GM12878 (cell line): Measurements from ENCODE around the gene LMO2. TPM values are rescaled to one million over a fixed set of nuclear protein-coding genes. Genes with fewer than 3 reads are reported as not detected.

Experiments
- ATAC-seq: fragments of 200-7000 bp; cut with Tn5 transposase; 3 replicates; pipeline ENCODE4 v1.9.1; 2020; ENCODE audit warnings: mild to moderate bottlenecking, moderate library complexity
- BruUV-seq: library from RNA; stranded (reverse); fragments of 400-500 nt; replicated peaks from 2 replicates; lab custom pipeline; 2021; lab: Mats Ljungman, UMichigan
- CTCF ChIA-PET: fragments of 300-600 bp; sonication (Branson Sonifier 250); formaldehyde crosslinking; extraction: SDS; loops from one replicate; lab custom pipeline; 2021; ENCODE audit warnings: inconsistent platforms; lab: Yijun Ruan, JAX
- POLR2A ChIA-PET: fragments of 350-600 bp; formaldehyde crosslinking; extraction: SDS; loops from one replicate; lab custom pipeline; 2021; ENCODE audit warnings: inconsistent platforms; lab: Charles Lee
- RAD21 ChIA-PET: fragments of 300-600 bp; sonication (Branson Sonifier 250); formaldehyde crosslinking; loops from one replicate; lab custom pipeline; 2023; ENCODE audit warnings: antibody characterized with exemption; ENCODE audit not compliant: unreplicated experiment; lab: Charles Lee
- SMC1A ChIA-PET: fragments of 300-600 bp; sonication (Branson Sonifier 250); formaldehyde crosslinking; loops from one replicate; lab custom pipeline; 2023; ENCODE audit not compliant: unreplicated experiment, uncharacterized antibody; lab: Charles Lee
- DNase-seq: peaks from one replicate; pipeline ENCODE4 v3.0.0-alpha.2; 2011; ENCODE audit warnings: low read depth, low spot score
- FAIRE-seq: peaks from 3 replicates; lab custom pipeline; 2011; peaks lifted over from hg19 to GRCh38; lab: Jason Lieb, UNC
- H2AFZ ChIP-seq: 2 replicates; pipeline ENCODE4 v1.6.0; 2011; ENCODE audit warnings: low read depth, low read length, control low read depth; ENCODE audit not compliant: control insufficient read depth
- H3K27ac ChIP-seq: 2 replicates; pipeline ENCODE4 v1.5.1; 2011; ENCODE audit warnings: control low read depth; ENCODE audit not compliant: control insufficient read depth, insufficient read depth
- H3K27me3 ChIP-seq, 2 experiments: replicated peaks in 1 of 2; 2 replicates each; pipeline versions ENCODE4 v1.6.0 to v1.6.1; 2011; ENCODE audit warnings: low read length in 1 of 2; ENCODE audit not compliant: control insufficient read depth in 2 of 2, insufficient read depth in 2 of 2
- H3K36me3 ChIP-seq, 2 experiments: 2 replicates each; pipeline ENCODE4 v1.5.1; 2011; ENCODE audit warnings: low read length in 1 of 2; ENCODE audit not compliant: control insufficient read depth in 2 of 2, insufficient read depth in 2 of 2
- H3K4me1 ChIP-seq: 2 replicates; pipeline ENCODE4 v1.6.1; 2011; ENCODE audit warnings: mild to moderate bottlenecking, low read length, moderate library complexity, mixed read lengths; ENCODE audit not compliant: control insufficient read depth, insufficient read depth
- H3K4me2 ChIP-seq: 2 replicates; pipeline ENCODE4 v1.6.0; 2011; ENCODE audit warnings: control low read depth; ENCODE audit not compliant: control insufficient read depth, insufficient read depth
- H3K4me3 ChIP-seq: fragments of 200-600 bp; sonication (generic); 2 replicates; pipeline ENCODE4 v1.5.1; 2016
- H3K79me2 ChIP-seq: 2 replicates; pipeline ENCODE4 v1.6.0; 2011; ENCODE audit warnings: low read length; ENCODE audit not compliant: control insufficient read depth, insufficient read depth
- H3K9ac ChIP-seq: 2 replicates; pipeline ENCODE4 v1.8.0; 2011; ENCODE audit warnings: low read length, control low read depth, mixed read lengths; ENCODE audit not compliant: control insufficient read depth, insufficient read depth
- H3K9me3 ChIP-seq: replicated peaks from 3 replicates; pipeline ENCODE4 v1.5.1; 2011; ENCODE audit warnings: mild to moderate bottlenecking, low read length; ENCODE audit not compliant: control insufficient read depth, insufficient read depth
- H4K20me1 ChIP-seq: 2 replicates; pipeline ENCODE4 v1.6.0; 2011; ENCODE audit not compliant: control insufficient read depth, insufficient read depth
- CBX5 ChIP-seq: sonication (generic); IDR thresholded peaks from 2 replicates; pipeline ENCODE4 v1.6.1; 2016; ENCODE audit warnings: low read depth, moderate library complexity, mild to moderate bottlenecking, inconsistent platforms
- CHD2 ChIP-seq: IDR thresholded peaks from 2 replicates; pipeline ENCODE4 v1.6.1; 2011; ENCODE audit warnings: low read depth, low read length, improper control_type of control experiment, borderline replicate concordance
- ESRRA ChIP-seq: IDR thresholded peaks from 2 replicates; pipeline ENCODE4 v1.6.1; 2012; ENCODE audit warnings: mild to moderate bottlenecking, low read length, improper control_type of control experiment
- ETV6 ChIP-seq, 2 experiments: fragments of 450-650 bp in 1 of 2; IDR thresholded peaks in 1 of 2; conservative IDR thresholded peaks in 1 of 2; 2 replicates each; pipeline ENCODE4 v1.6.1; 2014; ENCODE audit warnings: antibody characterized with exemption in 1 of 2, borderline replicate concordance in 1 of 2, low read depth in 1 of 2, mild to moderate bottlenecking in 1 of 2, moderate library complexity in 1 of 2
- NRF1 ChIP-seq: conservative IDR thresholded peaks from 2 replicates; pipeline ENCODE4 v1.6.1; 2011; ENCODE audit warnings: mild to moderate bottlenecking, low read depth, low read length, improper control_type of control experiment
- RCOR1 ChIP-seq: conservative IDR thresholded peaks from 2 replicates; pipeline ENCODE4 v1.6.1; 2012; ENCODE audit warnings: low read depth, low read length, improper control_type of control experiment
- RELA ChIP-seq: fragments of 450-650 bp; IDR thresholded peaks from 2 replicates; pipeline ENCODE4 v1.8.0; 2014; ENCODE audit warnings: borderline replicate concordance; ENCODE audit not compliant: partially characterized antibody
- SRF ChIP-seq, 2 experiments: IDR thresholded peaks; 2 replicates each; pipeline ENCODE4 v1.6.1; 2011; ENCODE audit warnings: low read depth in 2 of 2, low read length in 2 of 2, mild to moderate bottlenecking in 1 of 2, moderate library complexity in 1 of 2
- ZNF217 ChIP-seq: fragments of 450-650 bp; IDR thresholded peaks from 2 replicates; pipeline ENCODE4 v1.6.1; 2017; ENCODE audit warnings: antibody characterized with exemption, mild to moderate bottlenecking
- WGBS: methylation state at CpG from one replicate; pipeline ENCODE4 v1.1.6; 2016; ENCODE audit warnings: low lambda C conversion rate; ENCODE audit not compliant: insufficient replicate concordance, insufficient coverage; ENCODE audit errors: missing lambda C conversion rate; 5-methylcytosine and 5-hydroxymethylcytosine counted together
- in situ Hi-C: fragments of 300-500 bp; cut with MboI; formaldehyde crosslinking; loops from 9 replicates; pipeline ENCODE4 v1.14.3; 2018; ENCODE audit warnings: mixed read lengths
- intact Hi-C: fragments of 100-400 bp; cut with micrococcal nuclease; formaldehyde crosslinking; loops from one replicate; pipeline ENCODE4 v1.14.2; 2022; ENCODE audit not compliant: unreplicated experiment
- polyA plus RNA-seq, 11 experiments: library from polyadenylated mRNA; depleted of rRNA in 4 of 11; unstranded in 6 of 11; stranded (reverse) in 5 of 11; fragments of >200 nt; fragmentation: Nextera tagmentation in 4 of 11; fragmentation: Illumina TruSeq in 1 of 11; extraction: Ambion mirVana in 4 of 11; extraction: Trizol in 1 of 11; gene quantifications; 1 replicate in 1 of 11; 2 replicates in 10 of 11; pipeline versions ENCODE4 v1.2.1 to v1.2.3, GENCODE V29; 2011 to 2016; ENCODE audit warnings: inconsistent platforms in 2 of 11, missing spikeins in 2 of 11, low read depth in 1 of 11
- total RNA-seq, 4 experiments: library from RNA; depleted of rRNA in 3 of 4; stranded (reverse); fragments of >200 nt in 3 of 4; fragmentation: Illumina TruSeq in 1 of 4; extraction: Trizol in 1 of 4; gene quantifications; 2 replicates each; pipeline versions ENCODE4 v1.2.1 to v1.2.3, GENCODE V29; 2013 to 2021
- TF ChIP-seq, protein P1 (sequence below): fragments of 450-650 bp; IDR thresholded peaks from 2 replicates; pipeline ENCODE4 v1.6.1; 2017; ENCODE audit warnings: mild to moderate bottlenecking, moderate library complexity
- TF ChIP-seq, protein P2 (sequence below): fragments of 450-650 bp; IDR thresholded peaks from 2 replicates; pipeline ENCODE4 v1.6.1; 2017; ENCODE audit warnings: mild to moderate bottlenecking

The LMO2 gene
- total and polyA plus RNA-seq, 10 of the 15 experiments (the other 5 are each of a cell fraction or from before 2014, with no cell fraction given), result 0.29 to 1.9 (median 1.1) TPM; not detected in 1

DNA sequence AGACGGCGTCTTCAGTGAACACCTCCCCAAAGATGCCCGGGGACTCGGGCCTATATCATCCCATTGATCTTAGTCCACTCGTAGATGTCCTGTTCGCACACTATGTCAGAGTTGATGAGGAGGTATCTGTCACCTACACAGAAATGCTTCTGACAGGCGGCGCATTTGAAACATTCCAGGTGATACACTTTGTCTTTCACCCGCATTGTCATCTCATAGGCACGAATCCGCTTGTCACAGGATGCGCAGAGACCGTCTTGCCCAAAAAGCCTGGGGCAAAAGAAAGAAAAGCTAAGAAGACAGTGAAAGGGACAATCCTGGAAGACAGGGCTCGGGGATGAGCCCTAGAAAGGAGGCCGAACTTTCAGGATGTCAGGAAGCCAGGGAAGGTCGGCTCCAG lies 32.6 kb downstream of the LMO2 start:
- RAD21 ChIA-PET, result interaction anchor here (2.2 to 4.5 kb wide), 2 partner anchors 112 to 129 kb away, joined by 14 to 29 read pairs; no protein-coding TSS in a partner anchor
- H3K4me1 ChIP-seq, result no peaks in the 10 kb centered on the region
- H3K9ac ChIP-seq, result no peak overlapping the region
- 97% methylated on average over 16 of the region's 16 CpGs for WGBS
- H3K9me3 ChIP-seq, result no peaks in the 10 kb centered on the region
- peaks cover 0 to 2% of the 10 kb centered on the region in 2 experiments; a peak in 1 of 4 replicates for H3K27me3 ChIP-seq
- DNase-seq, result no peak
- FAIRE-seq, result no peak
- no peak overlapping the region for H3K4me3 ChIP-seq
- H3K36me3 ChIP-seq, result no peaks in the 10 kb centered on the region
- no peak for ATAC-seq
- TF ChIP-seq NRF1, result no peak
- TF ChIP-seq SRF (IDR thresholded peaks at IDR 0.05; ENCODE audit: low read depth in 2 of 2, low read length in 2 of 2), result no peak
- TF ChIP-seq, protein P1, sequence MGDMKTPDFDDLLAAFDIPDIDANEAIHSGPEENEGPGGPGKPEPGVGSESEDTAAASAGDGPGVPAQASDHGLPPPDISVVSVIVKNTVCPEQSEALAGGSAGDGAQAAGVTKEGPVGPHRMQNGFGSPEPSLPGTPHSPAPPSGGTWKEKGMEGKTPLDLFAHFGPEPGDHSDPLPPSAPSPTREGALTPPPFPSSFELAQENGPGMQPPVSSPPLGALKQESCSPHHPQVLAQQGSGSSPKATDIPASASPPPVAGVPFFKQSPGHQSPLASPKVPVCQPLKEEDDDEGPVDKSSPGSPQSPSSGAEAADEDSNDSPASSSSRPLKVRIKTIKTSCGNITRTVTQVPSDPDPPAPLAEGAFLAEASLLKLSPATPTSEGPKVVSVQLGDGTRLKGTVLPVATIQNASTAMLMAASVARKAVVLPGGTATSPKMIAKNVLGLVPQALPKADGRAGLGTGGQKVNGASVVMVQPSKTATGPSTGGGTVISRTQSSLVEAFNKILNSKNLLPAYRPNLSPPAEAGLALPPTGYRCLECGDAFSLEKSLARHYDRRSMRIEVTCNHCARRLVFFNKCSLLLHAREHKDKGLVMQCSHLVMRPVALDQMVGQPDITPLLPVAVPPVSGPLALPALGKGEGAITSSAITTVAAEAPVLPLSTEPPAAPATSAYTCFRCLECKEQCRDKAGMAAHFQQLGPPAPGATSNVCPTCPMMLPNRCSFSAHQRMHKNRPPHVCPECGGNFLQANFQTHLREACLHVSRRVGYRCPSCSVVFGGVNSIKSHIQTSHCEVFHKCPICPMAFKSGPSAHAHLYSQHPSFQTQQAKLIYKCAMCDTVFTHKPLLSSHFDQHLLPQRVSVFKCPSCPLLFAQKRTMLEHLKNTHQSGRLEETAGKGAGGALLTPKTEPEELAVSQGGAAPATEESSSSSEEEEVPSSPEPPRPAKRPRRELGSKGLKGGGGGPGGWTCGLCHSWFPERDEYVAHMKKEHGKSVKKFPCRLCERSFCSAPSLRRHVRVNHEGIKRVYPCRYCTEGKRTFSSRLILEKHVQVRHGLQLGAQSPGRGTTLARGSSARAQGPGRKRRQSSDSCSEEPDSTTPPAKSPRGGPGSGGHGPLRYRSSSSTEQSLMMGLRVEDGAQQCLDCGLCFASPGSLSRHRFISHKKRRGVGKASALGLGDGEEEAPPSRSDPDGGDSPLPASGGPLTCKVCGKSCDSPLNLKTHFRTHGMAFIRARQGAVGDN, result no peak
- TF ChIP-seq, protein P2, sequence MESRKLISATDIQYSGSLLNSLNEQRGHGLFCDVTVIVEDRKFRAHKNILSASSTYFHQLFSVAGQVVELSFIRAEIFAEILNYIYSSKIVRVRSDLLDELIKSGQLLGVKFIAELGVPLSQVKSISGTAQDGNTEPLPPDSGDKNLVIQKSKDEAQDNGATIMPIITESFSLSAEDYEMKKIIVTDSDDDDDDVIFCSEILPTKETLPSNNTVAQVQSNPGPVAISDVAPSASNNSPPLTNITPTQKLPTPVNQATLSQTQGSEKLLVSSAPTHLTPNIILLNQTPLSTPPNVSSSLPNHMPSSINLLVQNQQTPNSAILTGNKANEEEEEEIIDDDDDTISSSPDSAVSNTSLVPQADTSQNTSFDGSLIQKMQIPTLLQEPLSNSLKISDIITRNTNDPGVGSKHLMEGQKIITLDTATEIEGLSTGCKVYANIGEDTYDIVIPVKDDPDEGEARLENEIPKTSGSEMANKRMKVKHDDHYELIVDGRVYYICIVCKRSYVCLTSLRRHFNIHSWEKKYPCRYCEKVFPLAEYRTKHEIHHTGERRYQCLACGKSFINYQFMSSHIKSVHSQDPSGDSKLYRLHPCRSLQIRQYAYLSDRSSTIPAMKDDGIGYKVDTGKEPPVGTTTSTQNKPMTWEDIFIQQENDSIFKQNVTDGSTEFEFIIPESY, result no peak
- TF ChIP-seq ETV6 (conservative IDR thresholded peaks at IDR 0.05 in 1 of 2, IDR thresholded peaks at IDR 0.05 in 1 of 2; ENCODE audit: borderline replicate concordance in 1 of 2, low read depth in 1 of 2), result no peak
- TF ChIP-seq CHD2, result no peak
- TF ChIP-seq CBX5, result no peak
- TF ChIP-seq RELA, result no peak
- no peak for TF ChIP-seq ZNF217
- no peak for TF ChIP-seq ESRRA
- TF ChIP-seq RCOR1, result no peak
- TF ChIP-seq, all 136 proteins: peak for 0
- in situ Hi-C loops (no loop called here), intact Hi-C loops (loop anchor here (2.0 to 10.0 kb wide), 3 partner anchors 63 to 635 kb away; partner anchors contain the start of gene ABTB2)
- ChIA-PET POLR2A (no interaction called here), CTCF (interaction anchor here (1.1 to 10.0 kb wide), 4 partner anchors 9 to 129 kb away, joined by 6 to 187 read pairs (median 45); no protein-coding TSS in a partner anchor), SMC1A (interaction anchor here (1.5 to 4.7 kb wide), 7 partner anchors 103 to 128 kb away, joined by 6 to 45 read pairs (median 15); no protein-coding TSS in a partner anchor)
- Histone ChIP-seq H3K4me2 (no peak overlapping the region), H3K79me2 (no peaks in the 10 kb centered on the region), H3K27ac (no peak overlapping the region), H2AFZ (no peak overlapping the region), H4K20me1 (no peaks in the 10 kb centered on the region)
- no TSS peak for BruUV-seq
